Uterus (tissue), 2 donors: ENCODE results near the gene CLCA2.

Experiments
- POLR2A ChIP-seq, 2 donors: fragments of 450-650 bp; IDR thresholded peaks; one replicate each; pipeline ENCODE4 v1.6.1; 2016; ENCODE audit warnings: antibody characterized with exemption in 2 of 2, mild to moderate bottlenecking in 1 of 2, moderate library complexity in 1 of 2
- TF ChIP-seq, protein P1 (sequence below), 4 experiments: fragments of 200-600 bp in 2 of 4; fragments of 450-650 bp in 2 of 4; sonication (generic) in 2 of 4; IDR thresholded peaks; one replicate each; pipeline ENCODE4 v1.5.1; 2016 to 2019; ENCODE audit warnings: antibody characterized with exemption in 4 of 4, mild to moderate bottlenecking in 2 of 4, moderate library complexity in 1 of 4

- TF ChIP-seq, protein P1, sequence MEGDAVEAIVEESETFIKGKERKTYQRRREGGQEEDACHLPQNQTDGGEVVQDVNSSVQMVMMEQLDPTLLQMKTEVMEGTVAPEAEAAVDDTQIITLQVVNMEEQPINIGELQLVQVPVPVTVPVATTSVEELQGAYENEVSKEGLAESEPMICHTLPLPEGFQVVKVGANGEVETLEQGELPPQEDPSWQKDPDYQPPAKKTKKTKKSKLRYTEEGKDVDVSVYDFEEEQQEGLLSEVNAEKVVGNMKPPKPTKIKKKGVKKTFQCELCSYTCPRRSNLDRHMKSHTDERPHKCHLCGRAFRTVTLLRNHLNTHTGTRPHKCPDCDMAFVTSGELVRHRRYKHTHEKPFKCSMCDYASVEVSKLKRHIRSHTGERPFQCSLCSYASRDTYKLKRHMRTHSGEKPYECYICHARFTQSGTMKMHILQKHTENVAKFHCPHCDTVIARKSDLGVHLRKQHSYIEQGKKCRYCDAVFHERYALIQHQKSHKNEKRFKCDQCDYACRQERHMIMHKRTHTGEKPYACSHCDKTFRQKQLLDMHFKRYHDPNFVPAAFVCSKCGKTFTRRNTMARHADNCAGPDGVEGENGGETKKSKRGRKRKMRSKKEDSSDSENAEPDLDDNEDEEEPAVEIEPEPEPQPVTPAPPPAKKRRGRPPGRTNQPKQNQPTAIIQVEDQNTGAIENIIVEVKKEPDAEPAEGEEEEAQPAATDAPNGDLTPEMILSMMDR (IDR thresholded peaks at IDR 0.05) = no peak
- TF ChIP-seq POLR2A (IDR thresholded peaks at IDR 0.05) = no peak
Observed at GRCh38 chr1:86487131-86487810, 63.3 kb downstream of the CLCA2 start.
